ENCODE data around the gene MFAP2. TPM values are rescaled to one million over a fixed set of nuclear protein-coding genes. Genes with fewer than 3 reads are reported as not detected.

The MFAP2 gene
- total and polyA plus RNA-seq, 11 donors, result 1.2 to 13.0 (median 2.3) TPM

DNA sequence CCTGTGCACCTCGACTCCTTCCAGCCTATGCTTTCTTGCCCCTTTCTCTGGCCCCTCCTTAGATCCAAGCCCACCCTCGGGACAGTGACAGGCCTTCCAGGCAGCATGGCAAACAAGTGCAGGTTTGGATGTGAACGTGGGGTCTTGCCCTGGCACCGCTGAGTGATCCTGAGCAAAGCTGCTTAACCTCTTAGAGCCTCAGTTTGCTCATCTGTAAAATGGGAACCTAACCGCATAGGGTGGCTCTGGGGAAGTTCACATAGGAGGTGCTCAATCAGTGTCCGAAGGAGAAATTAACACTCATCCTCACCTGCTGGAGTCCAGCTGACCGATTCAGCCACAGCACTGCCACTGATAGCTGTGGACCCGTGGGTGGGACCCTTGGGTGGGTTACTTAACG, 7.2 kb downstream of the MFAP2 start:
- intact Hi-C loops (cut with DNase I), result no loop called here
- peaks cover 0 to 6% (median 0%) of the 10 kb centered on the region in 12 donors for H3K4me1 ChIP-seq
- no peaks in the 10 kb centered on the region for H3K27me3 ChIP-seq
- 77 to 96% (median 89%) methylated on average over 8 to 9 of the region's 9 CpGs for WGBS, 4 donors
- DNase-seq (no peak), ATAC-seq (no peak)
- TF ChIP-seq POLR2A (IDR thresholded peaks at IDR 0.05), result no peak
- TF ChIP-seq, protein P1, sequence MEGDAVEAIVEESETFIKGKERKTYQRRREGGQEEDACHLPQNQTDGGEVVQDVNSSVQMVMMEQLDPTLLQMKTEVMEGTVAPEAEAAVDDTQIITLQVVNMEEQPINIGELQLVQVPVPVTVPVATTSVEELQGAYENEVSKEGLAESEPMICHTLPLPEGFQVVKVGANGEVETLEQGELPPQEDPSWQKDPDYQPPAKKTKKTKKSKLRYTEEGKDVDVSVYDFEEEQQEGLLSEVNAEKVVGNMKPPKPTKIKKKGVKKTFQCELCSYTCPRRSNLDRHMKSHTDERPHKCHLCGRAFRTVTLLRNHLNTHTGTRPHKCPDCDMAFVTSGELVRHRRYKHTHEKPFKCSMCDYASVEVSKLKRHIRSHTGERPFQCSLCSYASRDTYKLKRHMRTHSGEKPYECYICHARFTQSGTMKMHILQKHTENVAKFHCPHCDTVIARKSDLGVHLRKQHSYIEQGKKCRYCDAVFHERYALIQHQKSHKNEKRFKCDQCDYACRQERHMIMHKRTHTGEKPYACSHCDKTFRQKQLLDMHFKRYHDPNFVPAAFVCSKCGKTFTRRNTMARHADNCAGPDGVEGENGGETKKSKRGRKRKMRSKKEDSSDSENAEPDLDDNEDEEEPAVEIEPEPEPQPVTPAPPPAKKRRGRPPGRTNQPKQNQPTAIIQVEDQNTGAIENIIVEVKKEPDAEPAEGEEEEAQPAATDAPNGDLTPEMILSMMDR (IDR thresholded peaks at IDR 0.05), result no peak
- H3K27ac ChIP-seq, result no peak overlapping the region
- H3K36me3 ChIP-seq, result peaks cover 0 to 12% (median 3%) of the 10 kb centered on the region in 9 donors
- no peaks in the 10 kb centered on the region for H3K9me3 ChIP-seq
- H3K4me3 ChIP-seq, result no peak overlapping the region

DNA sequence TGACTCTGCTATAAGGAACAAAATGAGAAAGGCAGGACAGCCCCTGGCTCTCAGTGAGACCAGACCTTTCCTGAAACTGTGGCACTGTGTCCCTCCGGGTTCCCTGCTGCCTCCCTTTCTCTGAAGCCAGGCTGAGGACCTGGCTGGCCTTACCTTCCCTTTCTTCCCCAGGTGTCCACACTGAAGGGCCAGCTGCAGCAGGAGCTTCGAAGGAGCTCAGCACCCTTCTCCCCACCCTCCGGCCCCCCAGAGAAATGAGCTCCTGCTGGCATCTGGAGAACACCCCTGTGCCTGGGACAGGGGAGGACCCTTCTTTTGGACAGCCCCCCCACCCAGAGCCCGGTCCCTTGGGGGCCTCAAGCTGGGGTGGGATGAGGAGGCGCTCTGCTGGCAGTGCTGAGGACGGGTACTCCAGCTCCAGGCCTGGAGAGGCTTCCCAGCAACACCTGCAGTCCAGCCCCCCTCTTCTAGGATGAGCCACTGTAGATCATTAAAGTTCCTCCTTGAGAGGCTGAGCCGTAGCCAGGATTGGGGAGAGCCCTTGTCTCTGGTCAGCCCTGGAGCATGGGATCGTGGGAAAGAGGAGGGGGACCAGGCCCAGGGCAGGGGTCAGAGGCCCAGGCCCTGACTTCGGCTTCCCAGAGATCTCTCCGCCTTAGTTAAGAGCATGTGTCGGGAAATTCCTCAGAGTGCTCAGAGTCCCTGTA, 8.1 kb downstream of the MFAP2 start:
- no peak overlapping the region for H3K4me3 ChIP-seq
- H3K36me3 ChIP-seq, result peaks cover 0 to 12% (median 5%) of the 10 kb centered on the region in 9 donors
- DNase-seq (no peak), ATAC-seq (no peak)
- intact Hi-C loops (cut with DNase I), result no loop called here
- no peak overlapping the region for H3K27ac ChIP-seq
- 77 to 89% (median 87%) methylated on average over 8 to 11 of the region's 11 CpGs for WGBS, 4 donors
- no peaks in the 10 kb centered on the region for H3K27me3 ChIP-seq
- H3K4me1 ChIP-seq, result peaks cover 0 to 10% (median 3%) of the 10 kb centered on the region in 12 donors
- no peak for TF ChIP-seq POLR2A (IDR thresholded peaks at IDR 0.05)
- TF ChIP-seq, protein P1 (IDR thresholded peaks at IDR 0.05), result no peak
- H3K9me3 ChIP-seq, result no peaks in the 10 kb centered on the region

DNA sequence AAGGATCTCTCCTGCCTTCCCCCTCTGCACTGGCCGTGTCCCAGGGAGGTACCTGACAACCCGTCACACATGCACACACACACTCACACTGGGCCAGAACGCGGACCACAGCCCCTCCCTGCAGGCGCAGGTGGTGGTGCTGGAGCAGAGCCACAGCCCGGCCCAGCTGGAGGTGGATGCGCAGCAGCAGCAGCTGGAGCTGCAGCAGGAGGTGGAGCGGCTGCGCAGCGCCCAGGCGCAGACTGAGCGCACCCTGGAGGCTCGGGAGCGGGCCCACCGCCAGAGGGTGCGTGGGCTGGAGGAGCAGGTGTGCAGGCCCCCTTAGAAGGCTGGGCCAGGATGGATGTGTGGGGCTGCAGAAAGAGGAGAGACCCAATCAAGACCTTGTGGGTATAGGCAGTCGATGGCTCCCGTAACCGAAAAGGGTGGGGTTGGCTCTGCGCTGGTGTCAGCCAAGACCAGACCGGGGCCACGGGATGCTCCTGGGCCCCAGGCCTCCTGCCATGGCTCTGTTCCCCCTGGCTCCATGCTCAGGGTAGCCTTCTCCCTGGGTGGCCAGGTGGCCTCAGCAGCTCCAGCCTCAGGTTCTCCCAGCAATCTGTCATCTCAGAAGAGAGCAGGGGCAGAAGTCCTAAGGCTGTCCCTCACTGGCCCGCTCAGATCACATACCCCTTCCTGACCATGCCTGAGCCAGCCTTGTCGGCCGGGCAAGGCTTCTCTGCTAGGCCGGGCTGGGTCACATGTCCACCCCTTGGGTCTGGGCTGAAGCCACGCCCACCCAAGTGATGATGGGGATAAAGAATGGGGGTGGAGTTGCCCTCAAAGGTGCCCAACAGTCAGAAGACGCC, 8.9 kb downstream of the MFAP2 start:
- ATAC-seq (no peak), DNase-seq (no peak)
- peaks cover 0 to 17% (median 5%) of the 10 kb centered on the region in 9 donors for H3K36me3 ChIP-seq
- H3K27me3 ChIP-seq, result no peaks in the 10 kb centered on the region
- no peak overlapping the region for H3K27ac ChIP-seq
- peaks cover 0 to 18% (median 10%) of the 10 kb centered on the region in 12 donors for H3K4me1 ChIP-seq
- 75 to 87% (median 80%) methylated on average over 22 to 28 of the region's 28 CpGs for WGBS, 4 donors
- H3K4me3 ChIP-seq, result no peak overlapping the region
- no peak for TF ChIP-seq POLR2A (IDR thresholded peaks at IDR 0.05)
- TF ChIP-seq, protein P1 (IDR thresholded peaks at IDR 0.05), result no peak
- intact Hi-C loops (cut with DNase I), result no loop called here
- no peaks in the 10 kb centered on the region for H3K9me3 ChIP-seq

All from heart left ventricle (tissue), 16 donors.